AG09319 (cell line): Measurements from ENCODE around the gene NLK.
"Not testable (repeated sequence)": the region's sequence is repeated elsewhere in the genome, so short reads cannot be mapped to it uniquely, and the experiment has no call there.

ENCODE experiments used
- DNase-seq: peaks from one replicate; pipeline ENCODE4 v3.0.0-alpha.2; 2010; ENCODE audit warnings: low read depth; ENCODE audit errors: extremely low read depth
- CTCF ChIP-seq: IDR thresholded peaks from 2 replicates; pipeline ENCODE4 v1.5.1; 2011; ENCODE audit warnings: low read depth, mild to moderate bottlenecking, inconsistent platforms, low read length, moderate library complexity

NLK gene

GRCh38 chr17:28181568-28181967 is 139.1 kb downstream of the NLK start:
- no peak for TF ChIP-seq CTCF
- no peak for DNase-seq

GRCh38 chr17:28182559-28182958 is 140.1 kb downstream of the NLK start:
- no peak for TF ChIP-seq CTCF

GRCh38 chr17:28185658-28186057 is 143.2 kb downstream of the NLK start:
- no peak for TF ChIP-seq CTCF
- DNase-seq = no peak

More at GRCh38 chr17:28182559-28182958, 140.1 kb downstream of the NLK start:
- no peak for DNase-seq

- DNase-seq = not testable (repeated sequence)
Observed at GRCh38 chr17:28186472-28186871, 144.0 kb downstream of the NLK start.

- DNase-seq = no peak
- no peak for TF ChIP-seq CTCF
Observed at GRCh38 chr17:28187931-28188330, 145.5 kb downstream of the NLK start.

- no peak for DNase-seq
- no peak for TF ChIP-seq CTCF
Observed at GRCh38 chr17:28188841-28189263, 146.4 kb downstream of the NLK start.

GRCh38 chr17:28189667-28190066 is 147.2 kb downstream of the NLK start:
- no peak for TF ChIP-seq CTCF
- DNase-seq = no peak

GRCh38 chr17:28191018-28191417 is 148.5 kb downstream of the NLK start:
- DNase-seq = no peak
- no peak for TF ChIP-seq CTCF
